ENCODE measurements around the gene COG2.
"Not testable (repeated sequence)": the region's sequence is repeated elsewhere in the genome, so short reads cannot be mapped to it uniquely, and the experiment has no call there.

Gene COG2

GRCh38 chr1:230713138-230713537 is 70.9 kb downstream of the COG2 start:
- no peak overlapping the region for H3K4me3 ChIP-seq (replicated peaks; ENCODE audit: low read depth, low read length)
- DNase-seq (ENCODE audit: extremely low read depth, low read depth): no peak
- no peak for TF ChIP-seq CTCF (IDR thresholded peaks at IDR 0.05; ENCODE audit: low read depth, low read length, missing control alignments)

- no peak overlapping the region for H3K4me3 ChIP-seq (replicated peaks; ENCODE audit: low read depth, low read length)
- no peak for TF ChIP-seq CTCF (IDR thresholded peaks at IDR 0.05; ENCODE audit: low read depth, low read length, missing control alignments)
- no peak for DNase-seq (ENCODE audit: extremely low read depth, low read depth)
These were observed 71.2 kb downstream of the COG2 start for GRCh38 chr1:230713547-230713914.

GRCh38 chr1:230713915-230714764 is 71.9 kb downstream of the COG2 start, which contains the start of gene AGT:
Gene AGT (minus strand): TSS chr1:230714122. CDS start chr1:230710823, 3,299 bp downstream.
- peak; percentile 17 for DNase-seq (ENCODE audit: extremely low read depth, low read depth)
- H3K4me3 ChIP-seq (replicated peaks; ENCODE audit: low read depth, low read length): no peak within 1 kb of the TSS
- TF ChIP-seq CTCF (IDR thresholded peaks at IDR 0.05; ENCODE audit: low read depth, low read length, missing control alignments): no peak

GRCh38 chr1:230715510-230715909 is 73.2 kb downstream of the COG2 start:
- TF ChIP-seq CTCF (IDR thresholded peaks at IDR 0.05; ENCODE audit: low read depth, low read length, missing control alignments): no peak
- DNase-seq (ENCODE audit: extremely low read depth, low read depth): no peak
- no peak overlapping the region for H3K4me3 ChIP-seq (replicated peaks; ENCODE audit: low read depth, low read length)

GRCh38 chr1:230716453-230716852 is 74.2 kb downstream of the COG2 start:
- H3K4me3 ChIP-seq (replicated peaks; ENCODE audit: low read depth, low read length); DNase-seq (ENCODE audit: extremely low read depth, low read depth): not testable (repeated sequence)

- no peak overlapping the region for H3K4me3 ChIP-seq (replicated peaks; ENCODE audit: low read depth, low read length)
- no peak for TF ChIP-seq CTCF (IDR thresholded peaks at IDR 0.05; ENCODE audit: low read depth, low read length, missing control alignments)
- DNase-seq (ENCODE audit: extremely low read depth, low read depth): no peak
These were observed 75.0 kb downstream of the COG2 start for GRCh38 chr1:230717251-230717650.

GRCh38 chr1:230721849-230722522 is 79.7 kb downstream of the COG2 start:
- DNase-seq (ENCODE audit: extremely low read depth, low read depth); H3K4me3 ChIP-seq (replicated peaks; ENCODE audit: low read depth, low read length): not testable (repeated sequence)
